NK-92 (cell line): Measurements from ENCODE around the gene ICAM5.
"Not testable (repeated sequence)": the region's sequence is repeated elsewhere in the genome, so short reads cannot be mapped to it uniquely, and the experiment has no call there.

Experiments used
- DNase-seq: peaks from one replicate; lab custom pipeline; 2025; ENCODE audit not compliant: unreplicated experiment; lab: John Stamatoyannopoulos, UW

The ICAM5 gene

DNA sequence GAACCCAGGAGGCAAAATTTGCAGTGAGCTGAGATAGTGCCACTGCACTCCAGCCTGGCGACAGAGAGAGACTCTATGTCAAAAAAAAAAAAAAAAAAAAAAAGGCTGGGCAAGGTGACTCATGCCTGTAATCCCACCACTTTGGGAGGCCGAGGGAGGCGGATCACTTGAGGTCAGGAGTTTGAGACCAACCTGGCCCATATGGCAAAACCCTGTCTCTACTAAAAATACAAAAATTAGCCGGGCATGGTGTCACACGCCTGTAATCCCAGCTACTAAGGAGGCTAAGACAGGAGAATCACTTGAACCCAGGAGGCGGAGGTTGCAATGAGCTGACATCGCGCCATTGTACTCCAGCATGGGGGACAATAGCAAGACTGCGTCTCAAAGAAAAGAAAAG lies 47.0 kb downstream of the ICAM5 start:
- not testable (repeated sequence) for DNase-seq

DNA sequence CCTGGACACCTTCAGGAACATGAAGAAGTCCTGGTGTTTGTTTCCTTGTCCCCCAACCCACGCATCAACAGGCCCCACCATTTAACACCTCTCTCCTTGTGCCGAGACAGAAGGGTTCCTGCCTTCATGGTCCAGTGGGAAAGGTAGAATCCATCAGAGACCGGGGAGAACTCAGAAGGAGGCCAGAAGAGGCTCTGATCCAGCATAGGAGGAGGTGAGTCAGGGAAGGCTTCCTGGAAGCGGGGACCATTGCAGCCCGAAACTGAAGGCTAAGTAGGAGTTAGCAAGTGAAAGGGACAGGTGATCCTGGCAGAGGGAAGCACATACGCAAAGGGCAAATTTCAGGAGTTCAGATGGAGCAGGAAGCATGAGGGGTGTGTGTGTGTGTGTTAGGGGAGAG lies 49.2 kb downstream of the ICAM5 start:
- DNase-seq: no peak

DNA sequence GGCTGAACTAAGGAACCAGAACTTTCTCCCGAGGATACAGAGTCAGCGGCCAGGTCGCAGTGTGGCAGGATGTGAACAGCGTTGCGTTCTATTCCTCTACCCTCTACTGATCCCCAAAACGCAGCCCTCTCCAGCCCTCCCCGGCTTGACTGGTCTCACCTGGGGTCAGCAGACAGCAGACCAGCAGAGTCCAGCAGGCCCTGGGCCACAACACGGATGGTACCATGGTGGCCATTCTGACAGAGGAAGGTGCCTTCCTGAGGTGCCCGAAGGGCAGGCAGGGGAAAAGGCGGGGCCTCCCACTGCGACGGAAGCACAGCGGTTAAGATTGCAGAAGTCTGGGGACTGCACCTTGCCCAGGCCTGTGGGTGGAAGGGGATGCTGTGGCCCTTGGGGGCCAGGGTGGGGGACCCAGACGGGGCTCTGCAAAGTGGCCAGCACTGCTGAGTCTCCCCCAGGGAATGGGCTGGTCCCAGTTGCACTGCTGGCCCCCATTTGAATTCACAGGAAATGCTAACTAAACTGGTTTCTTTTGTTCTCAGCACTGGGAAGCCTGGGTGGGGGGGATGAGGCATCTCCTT lies 49.7 kb downstream of the ICAM5 start, which contains the start of gene ICAM3:
Gene ICAM3, minus strand, starts transcription at position 245 of the 581 bp plus-strand sequence. Its CDS starts 10 bp downstream, at position 235.
- DNase-seq: no peak

DNA sequence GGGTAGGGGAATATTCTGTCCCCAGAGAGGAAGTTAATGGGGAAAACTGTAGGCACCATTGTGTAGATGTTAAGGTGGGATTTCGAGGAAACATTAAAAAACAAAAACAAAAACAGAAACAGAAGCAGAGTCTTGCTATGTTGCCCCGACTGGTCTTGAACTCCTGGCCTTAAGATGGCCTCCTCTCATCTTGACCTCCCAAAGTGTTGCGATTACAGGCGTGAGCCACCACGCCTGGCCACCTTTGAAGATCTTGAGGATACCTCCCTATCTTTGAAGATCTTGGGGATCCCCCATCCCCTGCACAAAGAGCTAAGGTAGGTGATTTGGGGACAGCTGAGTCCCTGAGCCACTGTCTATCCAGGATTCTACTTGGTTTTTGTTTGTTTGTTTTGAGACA lies 50.2 kb downstream of the ICAM5 start:
- no peak for DNase-seq

DNA sequence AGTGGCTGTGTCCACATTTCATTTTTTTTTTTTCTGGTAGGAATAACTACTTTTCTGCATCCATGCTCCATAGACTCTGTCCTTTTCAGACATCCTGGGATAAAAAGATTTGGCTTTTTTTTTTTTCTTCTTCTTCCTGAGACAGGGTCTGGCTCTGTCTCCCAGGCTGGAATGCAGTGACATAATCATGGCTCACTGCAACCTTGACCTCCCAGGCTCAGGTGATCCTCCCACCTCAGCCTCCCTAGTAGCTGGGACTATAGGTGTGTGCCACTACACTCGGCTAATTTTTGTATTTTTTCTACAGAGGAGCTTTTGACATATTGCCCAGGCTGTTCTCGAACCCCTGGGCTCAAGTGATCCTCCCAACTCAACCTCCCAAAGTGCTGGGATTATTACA lies 53.7 kb downstream of the ICAM5 start:
- DNase-seq: no peak

DNA sequence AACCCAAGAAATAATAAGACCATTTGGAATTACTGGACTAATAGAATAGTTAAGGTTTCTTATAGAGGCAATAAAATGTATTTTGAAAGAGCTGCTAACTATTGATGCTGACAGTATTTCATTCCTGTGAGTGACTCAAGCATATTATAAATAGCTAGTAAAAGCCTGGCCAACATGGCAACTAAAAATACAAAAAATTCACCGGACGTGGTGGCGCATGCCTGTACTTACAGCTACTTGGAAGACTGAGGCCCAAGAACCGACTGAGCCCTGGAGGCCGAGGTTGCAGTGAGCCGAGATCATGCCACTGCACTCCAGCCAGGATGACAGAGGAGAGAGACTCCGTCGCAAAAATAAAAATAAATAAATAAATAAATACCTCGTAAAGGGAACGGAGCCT lies 55.0 kb downstream of the ICAM5 start:
- DNase-seq: no peak
